Upper lobe of left lung (tissue), 6 donors: ENCODE results near the gene HCN3. TPM values are rescaled to one million over a fixed set of nuclear protein-coding genes. Genes with fewer than 3 reads are reported as not detected.

Experiments
- ATAC-seq, 2 donors: fragments of 200-7000 bp; cut with Tn5 transposase; one replicate each; pipeline ENCODE4 v1.9.1; 2022; ENCODE audit warnings: mild to moderate bottlenecking in 2 of 2, moderate library complexity in 2 of 2; ENCODE audit not compliant: low FRiP score in 2 of 2
- DNase-seq, 2 donors: peaks; one replicate each; pipeline ENCODE4 v3.0.0-alpha.2; 2019 to 2020
- H3K27ac ChIP-seq, 4 donors: fragments of 200-600 bp; sonication (generic); one replicate each; pipeline ENCODE4 v1.5.1; 2016 to 2019
- H3K27me3 ChIP-seq, 4 donors: fragments of 200-600 bp; sonication (generic); one replicate each; pipeline ENCODE4 v1.5.1; 2017 to 2019
- H3K36me3 ChIP-seq, 4 donors: fragments of 200-600 bp; sonication (generic); one replicate each; pipeline ENCODE4 v1.5.1; 2016 to 2019
- H3K4me1 ChIP-seq, 4 donors: fragments of 200-600 bp; sonication (generic); one replicate each; pipeline ENCODE4 v1.5.1; 2018 to 2019
- H3K4me3 ChIP-seq, 4 donors: fragments of 200-600 bp; sonication (generic); one replicate each; pipeline ENCODE4 v1.5.1; 2017 to 2019; ENCODE audit warnings: mild to moderate bottlenecking in 2 of 4, moderate library complexity in 1 of 4
- H3K9me3 ChIP-seq, 4 donors: fragments of 200-600 bp; sonication (generic); one replicate each; pipeline ENCODE4 v1.5.1; 2018 to 2019
- EP300 ChIP-seq, 4 donors: sonication (generic); formaldehyde crosslinking; IDR thresholded peaks; one replicate each; pipeline ENCODE4 v1.5.1; 2017; ENCODE audit warnings: antibody characterized with exemption in 4 of 4, control low read depth in 2 of 4
- POLR2A ChIP-seq, 4 donors: fragments of 450-650 bp; IDR thresholded peaks; one replicate each; pipeline ENCODE4 v1.5.1; 2016 to 2017; ENCODE audit warnings: antibody characterized with exemption in 4 of 4, mild to moderate bottlenecking in 2 of 4
- POLR2AphosphoS5 ChIP-seq, 2 donors: sonication (generic); formaldehyde crosslinking; IDR thresholded peaks; one replicate each; pipeline ENCODE4 v1.5.1; 2017; ENCODE audit warnings: antibody characterized with exemption in 2 of 2
- WGBS, 2 donors: methylation state at CpG; one replicate each; pipeline ENCODE4 v1.1.5; 2017 to 2018; 5-methylcytosine and 5-hydroxymethylcytosine counted together
- total RNA-seq, 6 donors: library from RNA; depleted of rRNA in 4 of 6; stranded (reverse); fragments of >200 nt in 4 of 6; gene quantifications; one replicate each; pipeline versions ENCODE4 v1.1.0 to v1.2.1, GENCODE V29; 2016 to 2021
- TF ChIP-seq, protein P1 (sequence below), 6 experiments: fragments of 450-650 bp in 4 of 6; fragments of 200-600 bp in 2 of 6; sonication (generic) in 2 of 6; IDR thresholded peaks; one replicate each; pipeline ENCODE4 v1.5.1; 2016 to 2019; ENCODE audit warnings: antibody characterized with exemption in 6 of 6
- donor health status: DM: no; HTN: no; CAD: no; lungs with moderate emphysema.
- donor health status: DM: no; HTN: yes; CAD: no; lungs with severe emphysema.

The HCN3 gene
- total RNA-seq, 6 donors from 2014 or later = 1.1 to 6.3 (median 2.6) TPM

DNA sequence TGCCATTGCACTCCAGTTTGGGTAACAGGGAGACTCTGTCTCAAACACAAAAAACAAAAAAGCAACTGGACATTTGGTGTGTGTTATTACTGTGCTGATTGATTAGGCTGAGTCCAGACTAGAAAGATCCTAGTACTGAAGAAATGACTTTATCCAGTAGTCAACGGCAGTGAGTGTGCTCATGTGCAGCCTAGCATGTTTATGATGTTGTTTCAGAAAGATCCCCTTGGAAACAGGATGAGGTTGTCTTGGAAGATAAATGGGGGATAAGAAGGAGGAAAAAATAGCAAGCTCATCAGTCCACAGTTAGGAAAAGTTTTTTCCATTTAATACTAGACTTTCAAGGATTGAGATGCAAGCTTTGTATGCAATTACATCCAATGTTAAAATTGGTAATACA lies 57.7 kb downstream of the HCN3 start:
- DNase-seq (no peak), ATAC-seq (no peak)
- Histone ChIP-seq H3K9me3 (no peaks in the 10 kb centered on the region), H3K4me1 (peaks cover 3 to 8% (median 5%) of the 10 kb centered on the region in 4 donors), H3K4me3 (no peak overlapping the region), H3K36me3 (peaks cover 28 to 87% (median 53%) of the 10 kb centered on the region in 4 donors), H3K27ac (no peak overlapping the region), H3K27me3 (no peaks in the 10 kb centered on the region)
- WGBS, 2 donors = 68 to 75% methylated on average over 1 of the region's 1 CpG
- TF ChIP-seq, protein P1, sequence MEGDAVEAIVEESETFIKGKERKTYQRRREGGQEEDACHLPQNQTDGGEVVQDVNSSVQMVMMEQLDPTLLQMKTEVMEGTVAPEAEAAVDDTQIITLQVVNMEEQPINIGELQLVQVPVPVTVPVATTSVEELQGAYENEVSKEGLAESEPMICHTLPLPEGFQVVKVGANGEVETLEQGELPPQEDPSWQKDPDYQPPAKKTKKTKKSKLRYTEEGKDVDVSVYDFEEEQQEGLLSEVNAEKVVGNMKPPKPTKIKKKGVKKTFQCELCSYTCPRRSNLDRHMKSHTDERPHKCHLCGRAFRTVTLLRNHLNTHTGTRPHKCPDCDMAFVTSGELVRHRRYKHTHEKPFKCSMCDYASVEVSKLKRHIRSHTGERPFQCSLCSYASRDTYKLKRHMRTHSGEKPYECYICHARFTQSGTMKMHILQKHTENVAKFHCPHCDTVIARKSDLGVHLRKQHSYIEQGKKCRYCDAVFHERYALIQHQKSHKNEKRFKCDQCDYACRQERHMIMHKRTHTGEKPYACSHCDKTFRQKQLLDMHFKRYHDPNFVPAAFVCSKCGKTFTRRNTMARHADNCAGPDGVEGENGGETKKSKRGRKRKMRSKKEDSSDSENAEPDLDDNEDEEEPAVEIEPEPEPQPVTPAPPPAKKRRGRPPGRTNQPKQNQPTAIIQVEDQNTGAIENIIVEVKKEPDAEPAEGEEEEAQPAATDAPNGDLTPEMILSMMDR (IDR thresholded peaks at IDR 0.05) = no peak
- TF ChIP-seq POLR2AphosphoS5 (IDR thresholded peaks at IDR 0.05) (no peak), POLR2A (IDR thresholded peaks at IDR 0.05) (no peak), EP300 (IDR thresholded peaks at IDR 0.05) (no peak)

Other genes with a start within 250 kb of the HCN3 start
- 1 to 10 TPM in 4 of 6 donors, under 1 TPM in 2; 0.49 to 2.1 (median 1.1) TPM for gene DCST2, start 243.7 kb upstream of the HCN3 start, total RNA-seq
- gene DCST1, start 243.6 kb upstream of the HCN3 start, total RNA-seq = under 1 TPM in 1 of 6 donors, not detected in 5; 0.89 TPM
- 100 to 1,000 TPM in 4 of 6 donors, 10 to 100 TPM in 2; 52.1 to 246 (median 106) TPM for gene ADAM15, start 226.1 kb upstream of the HCN3 start, total RNA-seq
- gene EFNA4, start 213.7 kb upstream of the HCN3 start, total RNA-seq = 1 to 10 TPM; 2.8 to 8.1 (median 7.0) TPM
- gene EFNA3, start 198.6 kb upstream of the HCN3 start, total RNA-seq = 1 to 10 TPM in 4 of 6 donors, under 1 TPM in 2; 0.33 to 2.1 (median 1.4) TPM
- gene EFNA1, start 149.6 kb upstream of the HCN3 start, total RNA-seq = 100 to 1,000 TPM; 131 to 226 (median 164) TPM
- gene SLC50A1, start 141.6 kb upstream of the HCN3 start, total RNA-seq = 10 to 100 TPM; 19.9 to 49.9 (median 42.7) TPM
- 100 to 1,000 TPM in 2 of 6 donors, 10 to 100 TPM in 3, not detected in 1; 25.1 to 112 (median 67.5) TPM for gene DPM3, start 136.9 kb upstream of the HCN3 start, total RNA-seq
- gene KRTCAP2, start 104.2 kb upstream of the HCN3 start, total RNA-seq = 100 to 1,000 TPM in 4 of 6 donors, 10 to 100 TPM in 2; 47.1 to 166 (median 131) TPM
- gene TRIM46, start 103.6 kb upstream of the HCN3 start, total RNA-seq = under 1 TPM in 3 of 6 donors, not detected in 3; 0.30 to 0.64 (median 0.57) TPM
- gene THBS3, start 69.6 kb upstream of the HCN3 start, total RNA-seq = 10 to 100 TPM; 18.3 to 97.4 (median 27.6) TPM
- 10 to 100 TPM; 23.0 to 68.4 (median 37.4) TPM for gene MTX1, start 68.8 kb upstream of the HCN3 start, total RNA-seq
- gene ENTREP3, start 22.0 kb upstream of the HCN3 start, total RNA-seq = 10 to 100 TPM in 5 of 6 donors, 1 to 10 TPM in 1; 9.3 to 30.3 (median 20.6) TPM
- gene SCAMP3, start 15.1 kb upstream of the HCN3 start, total RNA-seq = 10 to 100 TPM; 61.5 to 96.1 (median 70.4) TPM
- gene CLK2, start 4.0 kb upstream of the HCN3 start, total RNA-seq = 10 to 100 TPM; 32.7 to 92.2 (median 48.1) TPM
- under 1 TPM in 2 of 6 donors, not detected in 4; 0.14 to 0.17 TPM for gene PKLR, start 24.0 kb downstream of the HCN3 start, total RNA-seq
- gene FDPS, start 31.4 kb downstream of the HCN3 start, total RNA-seq = 100 to 1,000 TPM; 129 to 256 (median 179) TPM
- gene RUSC1, start 43.4 kb downstream of the HCN3 start, total RNA-seq = 10 to 100 TPM; 21.4 to 41.9 (median 31.2) TPM